ENCODE data around the gene GALNT10. TPM values are rescaled to one million over a fixed set of nuclear protein-coding genes. Genes with fewer than 3 reads are reported as not detected.
A peak's percentile ranks its signal among the peaks of the same experiment; 100 is the strongest.

The GALNT10 gene
- total and polyA plus RNA-seq, 10 of the 15 experiments (the other 5 are each of a cell fraction or from before 2014, with no cell fraction given): 3.9 to 35.4 (median 15.5) TPM

DNA sequence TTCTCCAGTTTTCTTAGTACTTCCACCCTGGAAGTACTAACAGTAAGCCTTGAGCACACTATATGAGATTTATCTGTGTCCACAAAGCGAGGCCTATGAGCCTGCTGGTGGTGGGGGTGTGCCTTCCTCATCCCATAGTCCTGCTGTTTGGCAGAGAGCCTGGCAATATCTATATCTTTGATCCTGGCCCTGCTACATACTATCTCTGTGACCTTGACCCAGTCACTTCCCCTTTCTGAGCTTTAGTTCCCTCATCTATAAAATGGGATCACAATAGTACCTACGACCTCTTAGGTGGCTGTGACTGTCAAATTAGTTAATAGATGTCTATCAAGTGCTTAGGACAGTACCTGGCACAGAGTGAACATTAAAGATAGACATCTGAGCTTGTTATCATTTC is 140.7 kb downstream of the GALNT10 start:
- in situ Hi-C loops (cut with MboI) (no loop called here), intact Hi-C loops (cut with micrococcal nuclease; ENCODE audit: unreplicated experiment) (no loop called here)
- H4K20me1 ChIP-seq (ENCODE audit: control insufficient read depth, insufficient read depth): no peaks in the 10 kb centered on the region
- H3K79me2 ChIP-seq (ENCODE audit: control insufficient read depth, insufficient read depth, low read length): no peaks in the 10 kb centered on the region
- FAIRE-seq (no peak), DNase-seq (ENCODE audit: low read depth, low spot score) (no peak), ATAC-seq (no peak)
- ChIA-PET RAD21 (ENCODE audit: unreplicated experiment) (no interaction called here), POLR2A (no interaction called here), SMC1A (ENCODE audit: uncharacterized antibody, unreplicated experiment) (interaction anchor here (0.9 to 1.7 kb wide), 5 partner anchors 18 to 88 kb away, joined by 3 to 7 read pairs (median 4); no protein-coding TSS in a partner anchor), CTCF (interaction anchor here (1.1 to 2.3 kb wide), 3 partner anchors 73 to 259 kb away, joined by 3 to 18 read pairs (median 3); no protein-coding TSS in a partner anchor)
- no peak overlapping the region for H3K9ac ChIP-seq (ENCODE audit: control insufficient read depth, insufficient read depth, low read length)
- H3K4me2 ChIP-seq (ENCODE audit: control insufficient read depth, insufficient read depth): no peak overlapping the region
- no peak for TF ChIP-seq ZNF217 (IDR thresholded peaks at IDR 0.05)
- TF ChIP-seq SPI1 (IDR thresholded peaks at IDR 0.05; ENCODE audit: borderline replicate concordance, insufficient read depth, low read depth, low read length): peak; percentile 19; the same call in 1 of the 2 replicates
- peaks cover 0 to 6% of the 10 kb centered on the region in 2 experiments; a peak in 2 of 4 replicates for H3K36me3 ChIP-seq (ENCODE audit: control insufficient read depth in 2 of 2, insufficient read depth in 2 of 2, low read length in 1 of 2)
- H3K4me3 ChIP-seq: no peak overlapping the region
- H3K27ac ChIP-seq (ENCODE audit: control insufficient read depth, insufficient read depth): no peak overlapping the region
- WGBS (ENCODE audit: insufficient coverage, insufficient replicate concordance, low lambda C conversion rate, missing lambda C conversion rate): 64% methylated on average over 2 of the region's 2 CpGs
- H3K27me3 ChIP-seq (replicated peaks in 1 of 2; ENCODE audit: control insufficient read depth in 2 of 2, insufficient read depth in 2 of 2, low read length in 1 of 2): no peaks in the 10 kb centered on the region
- no peaks in the 10 kb centered on the region for H3K4me1 ChIP-seq (ENCODE audit: control insufficient read depth, insufficient read depth, low read length)
- H2AFZ ChIP-seq (ENCODE audit: control insufficient read depth, low read depth, low read length): no peak overlapping the region
- no peaks in the 10 kb centered on the region for H3K9me3 ChIP-seq (replicated peaks; ENCODE audit: control insufficient read depth, insufficient read depth, low read length)
- no TSS peak for BruUV-seq (replicated peaks)

DNA sequence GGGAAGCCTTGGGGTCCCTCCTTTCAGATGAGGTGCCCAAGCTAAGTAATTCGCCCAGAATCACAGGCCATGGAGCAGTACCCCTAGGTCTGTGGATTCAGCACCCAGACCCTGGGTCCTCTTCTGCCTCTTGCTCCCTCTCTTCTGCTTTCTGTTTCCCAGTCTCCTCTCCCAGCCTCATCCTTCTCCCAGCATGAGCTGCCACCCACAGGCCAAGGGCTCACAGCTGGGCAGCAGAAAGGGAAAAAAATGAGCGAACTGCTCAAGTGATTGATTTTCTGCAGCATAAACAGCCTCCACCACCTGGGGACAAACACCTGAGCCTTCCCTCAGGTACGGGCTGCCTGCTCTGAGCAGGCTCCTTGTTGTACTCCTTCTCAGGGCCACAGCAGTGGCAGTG is 141.4 kb downstream of the GALNT10 start:
- in situ Hi-C loops (cut with MboI) (no loop called here), intact Hi-C loops (cut with micrococcal nuclease; ENCODE audit: unreplicated experiment) (loop anchor here (2.0 kb wide), 1 partner anchor 73 kb away; no protein-coding TSS in a partner anchor)
- Histone ChIP-seq H3K9ac (ENCODE audit: control insufficient read depth, insufficient read depth, low read length) (no peak overlapping the region), H3K36me3 (ENCODE audit: control insufficient read depth in 2 of 2, insufficient read depth in 2 of 2, low read length in 1 of 2) (peaks cover 0 to 6% of the 10 kb centered on the region in 2 experiments; a peak in 2 of 4 replicates), H3K4me3 (no peak overlapping the region), H3K79me2 (ENCODE audit: control insufficient read depth, insufficient read depth, low read length) (no peaks in the 10 kb centered on the region), H3K27me3 (replicated peaks in 1 of 2; ENCODE audit: control insufficient read depth in 2 of 2, insufficient read depth in 2 of 2, low read length in 1 of 2) (no peaks in the 10 kb centered on the region), H3K4me2 (ENCODE audit: control insufficient read depth, insufficient read depth) (no peak overlapping the region), H4K20me1 (ENCODE audit: control insufficient read depth, insufficient read depth) (no peaks in the 10 kb centered on the region), H3K9me3 (replicated peaks; ENCODE audit: control insufficient read depth, insufficient read depth, low read length) (no peaks in the 10 kb centered on the region), H2AFZ (ENCODE audit: control insufficient read depth, low read depth, low read length) (no peak overlapping the region), H3K27ac (ENCODE audit: control insufficient read depth, insufficient read depth) (no peak overlapping the region), H3K4me1 (ENCODE audit: control insufficient read depth, insufficient read depth, low read length) (no peaks in the 10 kb centered on the region)
- no TSS peak for BruUV-seq (replicated peaks)
- RAD21 ChIA-PET (ENCODE audit: unreplicated experiment): interaction anchor here (0.6 to 1.4 kb wide), 4 partner anchors 9 to 142 kb away, joined by 3 read pairs; no protein-coding TSS in a partner anchor
- CTCF ChIA-PET: interaction anchor here (0.7 to 2.3 kb wide), 5 partner anchors 11 to 259 kb away, joined by 3 to 18 read pairs (median 3); no protein-coding TSS in a partner anchor
- DNase-seq (ENCODE audit: low read depth, low spot score): no peak
- SMC1A ChIA-PET (ENCODE audit: uncharacterized antibody, unreplicated experiment): interaction anchor here (0.9 to 1.7 kb wide), 7 partner anchors 19 to 89 kb away, joined by 3 to 7 read pairs (median 3); no protein-coding TSS in a partner anchor
- no peak for FAIRE-seq
- no peak for ATAC-seq
- POLR2A ChIA-PET: no interaction called here
- WGBS (ENCODE audit: insufficient coverage, insufficient replicate concordance, low lambda C conversion rate, missing lambda C conversion rate): 69% methylated on average over 3 of the region's 3 CpGs
- TF ChIP-seq, protein P1, sequence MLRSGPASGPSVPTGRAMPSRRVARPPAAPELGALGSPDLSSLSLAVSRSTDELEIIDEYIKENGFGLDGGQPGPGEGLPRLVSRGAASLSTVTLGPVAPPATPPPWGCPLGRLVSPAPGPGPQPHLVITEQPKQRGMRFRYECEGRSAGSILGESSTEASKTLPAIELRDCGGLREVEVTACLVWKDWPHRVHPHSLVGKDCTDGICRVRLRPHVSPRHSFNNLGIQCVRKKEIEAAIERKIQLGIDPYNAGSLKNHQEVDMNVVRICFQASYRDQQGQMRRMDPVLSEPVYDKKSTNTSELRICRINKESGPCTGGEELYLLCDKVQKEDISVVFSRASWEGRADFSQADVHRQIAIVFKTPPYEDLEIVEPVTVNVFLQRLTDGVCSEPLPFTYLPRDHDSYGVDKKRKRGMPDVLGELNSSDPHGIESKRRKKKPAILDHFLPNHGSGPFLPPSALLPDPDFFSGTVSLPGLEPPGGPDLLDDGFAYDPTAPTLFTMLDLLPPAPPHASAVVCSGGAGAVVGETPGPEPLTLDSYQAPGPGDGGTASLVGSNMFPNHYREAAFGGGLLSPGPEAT (IDR thresholded peaks at IDR 0.05; ENCODE audit: low read depth): no peak
- TF ChIP-seq ZBED1 (IDR thresholded peaks at IDR 0.05; ENCODE audit: borderline replicate concordance) (no peak), STAT1 (conservative IDR thresholded peaks at IDR 0.05) (no peak), TCF3 (IDR thresholded peaks at IDR 0.05; ENCODE audit: borderline replicate concordance, insufficient read depth, low read depth, low read length) (no peak), CBX5 (IDR thresholded peaks at IDR 0.05; ENCODE audit: low read depth) (no peak), MXI1 (IDR thresholded peaks at IDR 0.05; ENCODE audit: low read depth, low read length) (no peak), ZNF274 (IDR thresholded peaks at IDR 0.05; ENCODE audit: insufficient read depth, insufficient read length) (no peak), RUNX3 (IDR thresholded peaks at IDR 0.05; ENCODE audit: low read length) (no peak), POU2F2 (IDR thresholded peaks at IDR 0.05; ENCODE audit: borderline replicate concordance, low read depth, low read length) (no peak), RCOR1 (conservative IDR thresholded peaks at IDR 0.05; ENCODE audit: low read depth, low read length) (no peak)
- TF ChIP-seq, protein P2, sequence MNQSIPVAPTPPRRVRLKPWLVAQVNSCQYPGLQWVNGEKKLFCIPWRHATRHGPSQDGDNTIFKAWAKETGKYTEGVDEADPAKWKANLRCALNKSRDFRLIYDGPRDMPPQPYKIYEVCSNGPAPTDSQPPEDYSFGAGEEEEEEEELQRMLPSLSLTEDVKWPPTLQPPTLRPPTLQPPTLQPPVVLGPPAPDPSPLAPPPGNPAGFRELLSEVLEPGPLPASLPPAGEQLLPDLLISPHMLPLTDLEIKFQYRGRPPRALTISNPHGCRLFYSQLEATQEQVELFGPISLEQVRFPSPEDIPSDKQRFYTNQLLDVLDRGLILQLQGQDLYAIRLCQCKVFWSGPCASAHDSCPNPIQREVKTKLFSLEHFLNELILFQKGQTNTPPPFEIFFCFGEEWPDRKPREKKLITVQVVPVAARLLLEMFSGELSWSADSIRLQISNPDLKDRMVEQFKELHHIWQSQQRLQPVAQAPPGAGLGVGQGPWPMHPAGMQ (IDR thresholded peaks at IDR 0.05; ENCODE audit: borderline replicate concordance): no peak
- TF ChIP-seq, protein P3, sequence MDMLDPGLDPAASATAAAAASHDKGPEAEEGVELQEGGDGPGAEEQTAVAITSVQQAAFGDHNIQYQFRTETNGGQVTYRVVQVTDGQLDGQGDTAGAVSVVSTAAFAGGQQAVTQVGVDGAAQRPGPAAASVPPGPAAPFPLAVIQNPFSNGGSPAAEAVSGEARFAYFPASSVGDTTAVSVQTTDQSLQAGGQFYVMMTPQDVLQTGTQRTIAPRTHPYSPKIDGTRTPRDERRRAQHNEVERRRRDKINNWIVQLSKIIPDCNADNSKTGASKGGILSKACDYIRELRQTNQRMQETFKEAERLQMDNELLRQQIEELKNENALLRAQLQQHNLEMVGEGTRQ (IDR thresholded peaks at IDR 0.05; ENCODE audit: borderline replicate concordance, low read depth, low read length): no peak
